Peyer's patch (tissue), 4 donors: ENCODE measurements around the gene FABP3. TPM values are rescaled to one million over a fixed set of nuclear protein-coding genes. Genes with fewer than 3 reads are reported as not detected.

ENCODE experiments used
- DNase-seq, 3 donors: peaks; one replicate each; pipeline ENCODE4 v3.0.0-alpha.2; 2017 to 2019
- H3K27ac ChIP-seq, 4 donors: fragments of 200-600 bp; sonication (generic); one replicate each; pipeline ENCODE4 v1.5.1; 2016 to 2019
- H3K27me3 ChIP-seq, 2 donors: fragments of 200-600 bp; sonication (generic); one replicate each; pipeline ENCODE4 v1.5.1; 2019
- H3K36me3 ChIP-seq, 3 donors: fragments of 200-600 bp; sonication (generic); one replicate each; pipeline ENCODE4 v1.5.1; 2016 to 2019
- H3K4me1 ChIP-seq, 4 donors: fragments of 200-600 bp; sonication (generic); one replicate each; pipeline ENCODE4 v1.5.1; 2016 to 2019
- H3K4me3 ChIP-seq, 4 donors: fragments of 200-600 bp; sonication (generic); 1 replicate in 3 of 4; 2 replicates in 1 of 4; pipeline ENCODE4 v1.5.1; 2016 to 2019; ENCODE audit warnings: mild to moderate bottlenecking in 1 of 4
- H3K9me3 ChIP-seq, 4 donors: fragments of 200-600 bp; sonication (generic); one replicate each; pipeline ENCODE4 v1.5.1; 2016 to 2019; ENCODE audit warnings: mild to moderate bottlenecking in 1 of 4
- CTCF ChIP-seq, 6 experiments: fragments of 450-650 bp in 4 of 6; fragments of 200-600 bp in 2 of 6; sonication (generic) in 1 of 6; IDR thresholded peaks; one replicate each; pipeline ENCODE4 v1.5.1; 2017 to 2019; ENCODE audit warnings: antibody characterized with exemption in 6 of 6, mild to moderate bottlenecking in 3 of 6, moderate library complexity in 1 of 6
- POLR2A ChIP-seq, 2 donors: fragments of 450-650 bp; IDR thresholded peaks; one replicate each; pipeline ENCODE4 v1.5.1; 2017; ENCODE audit warnings: antibody characterized with exemption in 2 of 2, mild to moderate bottlenecking in 2 of 2, moderate library complexity in 2 of 2
- total RNA-seq, 4 donors: library from RNA; depleted of rRNA; stranded (reverse); fragments of >200 nt; gene quantifications; one replicate each; pipeline ENCODE4 v1.1.0, GENCODE V29; 2016

FABP3 gene
- total RNA-seq, 4 donors from 2014 or later: 2.7 to 15.7 TPM; not detected in 2

DNA sequence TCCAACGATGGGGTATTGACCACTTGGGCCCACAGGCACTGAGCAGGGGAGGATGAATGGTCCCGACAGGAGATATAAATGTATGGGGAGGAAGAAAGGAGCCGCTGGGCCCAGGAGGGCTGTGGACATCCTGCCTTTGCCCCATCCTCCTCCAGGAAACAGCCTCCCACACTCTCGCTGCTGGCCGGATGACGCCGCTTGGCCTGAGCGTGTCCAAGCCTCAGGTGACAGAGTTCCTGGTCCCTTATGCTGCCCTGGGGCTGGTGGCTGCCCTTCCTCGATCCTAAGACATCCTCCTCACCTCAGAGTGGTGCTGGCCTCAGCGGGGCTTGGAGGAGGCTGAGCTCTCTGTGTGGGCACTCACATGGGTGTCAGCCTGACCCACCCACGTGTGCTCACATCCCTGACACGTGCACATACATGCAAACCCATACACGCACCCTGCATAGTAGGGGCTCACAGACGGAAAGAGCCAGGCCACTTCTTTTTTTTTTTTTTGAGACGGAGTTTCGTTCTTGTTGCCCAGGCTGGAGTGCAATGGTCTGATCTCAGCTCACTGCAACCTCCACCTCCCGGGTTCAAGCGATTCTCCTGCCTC is 34.3 kb upstream of the FABP3 start:
- no peak for DNase-seq
- Histone ChIP-seq H3K4me1 (peaks cover 0 to 1% (median 0%) of the 10 kb centered on the region in 4 donors), H3K27me3 (no peaks in the 10 kb centered on the region), H3K4me3 (no peak overlapping the region), H3K36me3 (no peaks in the 10 kb centered on the region), H3K9me3 (no peaks in the 10 kb centered on the region), H3K27ac (no peak overlapping the region)
- TF ChIP-seq CTCF (IDR thresholded peaks at IDR 0.05): no peak
- no peak for TF ChIP-seq POLR2A (IDR thresholded peaks at IDR 0.05)

GRCh38 chr1:31405578-31406245 is 32.8 kb upstream of the FABP3 start:
- no peak for DNase-seq
- H3K4me3 ChIP-seq: no peak overlapping the region
- no peak overlapping the region for H3K27ac ChIP-seq
- H3K9me3 ChIP-seq: no peaks in the 10 kb centered on the region
- no peak for TF ChIP-seq POLR2A (IDR thresholded peaks at IDR 0.05)
- TF ChIP-seq CTCF (IDR thresholded peaks at IDR 0.05): no peak
- no peaks in the 10 kb centered on the region for H3K36me3 ChIP-seq
- H3K27me3 ChIP-seq: no peaks in the 10 kb centered on the region
- no peaks in the 10 kb centered on the region for H3K4me1 ChIP-seq

DNA sequence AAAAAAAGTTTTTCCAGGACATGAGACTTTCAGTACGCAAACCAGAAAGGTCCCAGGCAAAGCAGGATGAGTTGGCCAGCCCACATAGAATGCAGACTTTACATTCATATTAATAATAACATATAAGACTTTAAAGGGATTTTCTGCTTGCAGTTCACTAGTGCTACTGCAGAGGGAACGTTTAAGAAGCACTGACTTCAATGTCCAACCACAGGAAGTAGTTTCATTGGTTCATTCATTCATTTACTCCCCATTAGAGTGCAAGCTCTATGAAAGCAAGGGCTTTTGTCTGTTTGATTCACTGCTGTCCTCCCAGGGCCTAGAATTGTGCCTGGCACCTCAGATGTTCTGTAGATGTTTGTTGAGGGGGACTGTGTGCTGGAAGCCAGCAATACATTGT is 28.4 kb upstream of the FABP3 start:
- H3K4me1 ChIP-seq: no peaks in the 10 kb centered on the region
- no peaks in the 10 kb centered on the region for H3K9me3 ChIP-seq
- no peaks in the 10 kb centered on the region for H3K27me3 ChIP-seq
- H3K27ac ChIP-seq: no peak overlapping the region
- H3K36me3 ChIP-seq: no peaks in the 10 kb centered on the region
- no peak overlapping the region for H3K4me3 ChIP-seq
- TF ChIP-seq CTCF (IDR thresholded peaks at IDR 0.05): peak in 1 of 6 experiments; percentile 7
- TF ChIP-seq POLR2A (IDR thresholded peaks at IDR 0.05): no peak
- no peak for DNase-seq

DNA sequence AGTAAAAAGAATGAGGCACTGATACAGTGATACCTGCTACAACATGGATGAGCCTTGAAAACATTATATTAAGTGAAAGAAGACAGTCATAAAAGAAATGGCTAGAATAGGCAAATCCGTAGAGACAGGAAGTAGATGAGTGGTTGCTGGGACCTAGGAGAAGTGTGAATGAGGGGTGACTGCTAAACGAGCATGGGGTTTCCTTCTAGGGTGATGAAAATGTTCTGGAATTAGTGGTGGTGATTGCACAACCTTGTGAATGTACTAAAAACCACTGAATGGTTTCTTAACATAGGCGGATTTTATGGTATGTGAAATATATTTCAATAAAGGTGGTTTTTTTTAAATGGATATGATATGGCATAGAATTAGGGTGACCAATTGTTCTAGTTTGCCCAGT is 27.5 kb upstream of the FABP3 start:
- no peak for TF ChIP-seq POLR2A (IDR thresholded peaks at IDR 0.05)
- TF ChIP-seq CTCF (IDR thresholded peaks at IDR 0.05): no peak
- no peak for DNase-seq
- H3K27me3 ChIP-seq: no peaks in the 10 kb centered on the region
- no peaks in the 10 kb centered on the region for H3K9me3 ChIP-seq
- no peaks in the 10 kb centered on the region for H3K4me1 ChIP-seq
- H3K27ac ChIP-seq: no peak overlapping the region
- no peak overlapping the region for H3K4me3 ChIP-seq
- no peaks in the 10 kb centered on the region for H3K36me3 ChIP-seq

- Histone ChIP-seq H3K27ac (no peak overlapping the region), H3K9me3 (no peaks in the 10 kb centered on the region), H3K4me1 (no peaks in the 10 kb centered on the region), H3K4me3 (no peak overlapping the region), H3K27me3 (no peaks in the 10 kb centered on the region), H3K36me3 (no peaks in the 10 kb centered on the region)
- no peak for TF ChIP-seq CTCF (IDR thresholded peaks at IDR 0.05)
- no peak for TF ChIP-seq POLR2A (IDR thresholded peaks at IDR 0.05)
- no peak for DNase-seq
These were observed 27.1 kb upstream of the FABP3 start for GRCh38 chr1:31399976-31400375.
